ENCODE measurements around the gene SNAPC2.
A peak's percentile ranks its signal among the peaks of the same experiment; 100 is the strongest.

Gene SNAPC2

GRCh38 chr19:7970716-7971448 lies 50.7 kb downstream of the SNAPC2 start:
- H3K36me3 ChIP-seq (ENCODE audit: low read depth), result peaks cover 58% of the 10 kb centered on the region
- no peak overlapping the region for H3K4me3 ChIP-seq (ENCODE audit: severe bottlenecking)
- DNase-seq (ENCODE audit: low spot score) (no peak), ATAC-seq (ENCODE audit: low read depth) (peak; percentile 60; the same call in 2 of the 3 replicates)
- TF ChIP-seq CTCF (IDR thresholded peaks at IDR 0.05; ENCODE audit: poor library complexity, severe bottlenecking), result peak; percentile 78
- H3K4me1 ChIP-seq (ENCODE audit: insufficient read depth, poor library complexity, severe bottlenecking), result no peaks in the 10 kb centered on the region
- no peaks in the 10 kb centered on the region for H3K9me3 ChIP-seq (ENCODE audit: severe bottlenecking)
- no peaks in the 10 kb centered on the region for H3K27me3 ChIP-seq (ENCODE audit: insufficient read depth, poor library complexity, severe bottlenecking)
- no peak overlapping the region for H3K27ac ChIP-seq (ENCODE audit: poor library complexity, severe bottlenecking)

- no peaks in the 10 kb centered on the region for H3K4me1 ChIP-seq (ENCODE audit: insufficient read depth, poor library complexity, severe bottlenecking)
- DNase-seq (ENCODE audit: low spot score) (peak; percentile 46), ATAC-seq (ENCODE audit: low read depth) (no peak)
- H3K9me3 ChIP-seq (ENCODE audit: severe bottlenecking), result no peaks in the 10 kb centered on the region
- TF ChIP-seq CTCF (IDR thresholded peaks at IDR 0.05; ENCODE audit: poor library complexity, severe bottlenecking), result no peak
- H3K27ac ChIP-seq (ENCODE audit: poor library complexity, severe bottlenecking), result no peak overlapping the region
- H3K27me3 ChIP-seq (ENCODE audit: insufficient read depth, poor library complexity, severe bottlenecking), result no peaks in the 10 kb centered on the region
- peaks cover 49% of the 10 kb centered on the region for H3K36me3 ChIP-seq (ENCODE audit: low read depth)
- no peak overlapping the region for H3K4me3 ChIP-seq (ENCODE audit: severe bottlenecking)
Observed at GRCh38 chr19:7971553-7972520, 51.7 kb downstream of the SNAPC2 start.

Data from RWPE2 (cell line).